CD4-positive, alpha-beta memory T cell (primary cell): ENCODE measurements around the gene MRPL53. TPM values are rescaled to one million over a fixed set of nuclear protein-coding genes. Genes with fewer than 3 reads are reported as not detected.

ENCODE experiments used
- CTCF ChIA-PET: fragments of 350-600 bp; sonication (Branson Sonifier 250); formaldehyde crosslinking; loops from one replicate; lab custom pipeline; 2021; ENCODE audit warnings: inconsistent platforms; ENCODE audit not compliant: partially characterized antibody; lab: Charles Lee
- POLR2A ChIA-PET: fragments of 350-600 bp; sonication (Branson Sonifier 250); formaldehyde crosslinking; loops from one replicate; lab custom pipeline; 2021; ENCODE audit not compliant: partially characterized antibody; lab: Charles Lee
- DNase-seq, 5 donors: peaks; one replicate each; pipeline versions ENCODE4 v3.0.0 to v3.0.0-alpha.2; 2020 to 2022; ENCODE audit warnings: mixed read lengths in 1 of 5
- H3K27ac ChIP-seq: one replicate; pipeline ENCODE4 v1.7.0; 2013; ENCODE audit warnings: low read depth, low read length
- H3K27me3 ChIP-seq: 2 replicates; pipeline ENCODE4 v1.7.0; 2013; ENCODE audit warnings: mild to moderate bottlenecking, low read length, moderate library complexity; ENCODE audit not compliant: insufficient read depth
- H3K36me3 ChIP-seq: 2 replicates; pipeline ENCODE4 v1.7.0; 2013; ENCODE audit warnings: mild to moderate bottlenecking, low read length, moderate library complexity; ENCODE audit not compliant: insufficient read depth
- H3K4me1 ChIP-seq: 2 replicates; pipeline ENCODE4 v1.7.0; 2013; ENCODE audit warnings: mild to moderate bottlenecking, low read length, moderate library complexity; ENCODE audit not compliant: insufficient read depth
- H3K4me3 ChIP-seq, 2 donors: one replicate each; pipeline ENCODE4 v1.7.0; 2013; ENCODE audit warnings: low read length in 2 of 2, mild to moderate bottlenecking in 1 of 2
- H3K9me3 ChIP-seq, 2 donors: one replicate each; pipeline ENCODE4 v1.7.0; 2013; ENCODE audit warnings: low read length in 2 of 2, control low read depth in 1 of 2; ENCODE audit not compliant: control insufficient read depth in 1 of 2
- H3K27ac Mint-ChIP-seq, 7 donors: one replicate each; pipeline ENCODE4 v1.8.0; 2020 to 2021; ENCODE audit warnings: mixed read lengths in 7 of 7, mild to moderate bottlenecking in 6 of 7, inconsistent platforms in 3 of 7, moderate library complexity in 3 of 7
- H3K27me3 Mint-ChIP-seq, 2 donors: one replicate each; pipeline ENCODE4 v1.8.0; 2020 to 2021; ENCODE audit warnings: mixed read lengths in 2 of 2
- H3K36me3 Mint-ChIP-seq, 2 donors: one replicate each; pipeline ENCODE4 v1.8.0; 2020 to 2021; ENCODE audit warnings: mixed read lengths in 2 of 2, inconsistent platforms in 1 of 2, mild to moderate bottlenecking in 1 of 2
- H3K4me1 Mint-ChIP-seq, 4 donors: one replicate each; pipeline ENCODE4 v1.8.0; 2020 to 2021; ENCODE audit warnings: mixed read lengths in 4 of 4, mild to moderate bottlenecking in 1 of 4
- H3K4me3 Mint-ChIP-seq, 8 donors: one replicate each; pipeline ENCODE4 v1.8.0; 2020 to 2021; ENCODE audit warnings: mixed read lengths in 8 of 8, mild to moderate bottlenecking in 7 of 8, moderate library complexity in 6 of 8, inconsistent platforms in 3 of 8
- H3K9me3 Mint-ChIP-seq, 8 donors: one replicate each; pipeline ENCODE4 v1.8.0; 2020 to 2021; ENCODE audit warnings: mixed read lengths in 8 of 8, mild to moderate bottlenecking in 5 of 8, inconsistent platforms in 3 of 8, moderate library complexity in 1 of 8
- intact Hi-C: fragments of 100-400 bp; cut with micrococcal nuclease; formaldehyde crosslinking; loops from one replicate; pipeline ENCODE4 v1.15.1; 2023
- polyA plus RNA-seq, 2 donors: library from polyadenylated mRNA; unstranded; fragments of 300-500 nt; fragmentation: Illumina TruSeq; gene quantifications; one replicate each; pipeline ENCODE4 v1.2.3, GENCODE V29; 2021
- total RNA-seq, 2 experiments: library from RNA; stranded (reverse); gene quantifications; one replicate each; pipeline ENCODE4 v1.2.3, GENCODE V29; 2021

Gene MRPL53
- total and polyA plus RNA-seq, 4 experiments from 2014 or later = 72.8 to 120 (median 89.4) TPM

DNA sequence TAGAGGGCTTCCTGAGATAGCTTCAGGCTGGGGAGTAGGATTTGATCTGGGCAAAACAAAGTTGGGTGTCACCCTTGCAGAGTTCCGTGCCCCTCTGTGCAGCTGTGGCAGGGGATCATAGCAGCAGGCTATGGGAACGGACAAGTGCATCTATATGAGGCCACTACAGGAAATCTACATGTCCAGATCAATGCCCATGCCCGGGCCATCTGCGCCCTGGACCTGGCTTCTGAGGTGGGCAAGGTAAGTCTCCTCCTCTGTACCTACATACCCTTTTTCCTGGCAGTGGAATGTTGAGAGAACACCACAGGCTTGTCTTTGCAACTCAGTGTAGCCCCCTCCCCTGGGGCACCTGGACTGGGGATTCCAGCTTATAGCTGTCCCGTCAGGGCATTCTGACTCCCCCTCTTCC lies 47.5 kb downstream of the MRPL53 start:
- Mint-ChIP-seq H3K4me1 (peaks cover 12 to 27% (median 19%) of the 10 kb centered on the region in 4 donors), H3K36me3 (peaks cover 9 to 16% of the 10 kb centered on the region in 2 donors), H3K9me3 (peaks cover 0 to 1% (median 0%) of the 10 kb centered on the region in 8 donors), H3K27me3 (no peaks in the 10 kb centered on the region), H3K27ac (peak overlapping the region in 2 of 7 donors; percentile 14 to 73), H3K4me3 (peak overlapping the region in 1 of 8 donors; percentile 40)
- intact Hi-C loops = no loop called here
- Histone ChIP-seq H3K27ac (no peak overlapping the region), H3K27me3 (no peaks in the 10 kb centered on the region), H3K36me3 (no peaks in the 10 kb centered on the region), H3K4me1 (peaks cover 11% of the 10 kb centered on the region), H3K9me3 (no peaks in the 10 kb centered on the region), H3K4me3 (no peak overlapping the region)
- DNase-seq = no peak
- POLR2A ChIA-PET = interaction anchor here (0.5 kb wide), 1 partner anchor 25 kb away, joined by 3 read pairs; no protein-coding TSS in a partner anchor
- CTCF ChIA-PET = interaction anchor here (0.6 to 1.1 kb wide), 3 partner anchors 16 to 165 kb away, joined by 3 read pairs; no protein-coding TSS in a partner anchor

DNA sequence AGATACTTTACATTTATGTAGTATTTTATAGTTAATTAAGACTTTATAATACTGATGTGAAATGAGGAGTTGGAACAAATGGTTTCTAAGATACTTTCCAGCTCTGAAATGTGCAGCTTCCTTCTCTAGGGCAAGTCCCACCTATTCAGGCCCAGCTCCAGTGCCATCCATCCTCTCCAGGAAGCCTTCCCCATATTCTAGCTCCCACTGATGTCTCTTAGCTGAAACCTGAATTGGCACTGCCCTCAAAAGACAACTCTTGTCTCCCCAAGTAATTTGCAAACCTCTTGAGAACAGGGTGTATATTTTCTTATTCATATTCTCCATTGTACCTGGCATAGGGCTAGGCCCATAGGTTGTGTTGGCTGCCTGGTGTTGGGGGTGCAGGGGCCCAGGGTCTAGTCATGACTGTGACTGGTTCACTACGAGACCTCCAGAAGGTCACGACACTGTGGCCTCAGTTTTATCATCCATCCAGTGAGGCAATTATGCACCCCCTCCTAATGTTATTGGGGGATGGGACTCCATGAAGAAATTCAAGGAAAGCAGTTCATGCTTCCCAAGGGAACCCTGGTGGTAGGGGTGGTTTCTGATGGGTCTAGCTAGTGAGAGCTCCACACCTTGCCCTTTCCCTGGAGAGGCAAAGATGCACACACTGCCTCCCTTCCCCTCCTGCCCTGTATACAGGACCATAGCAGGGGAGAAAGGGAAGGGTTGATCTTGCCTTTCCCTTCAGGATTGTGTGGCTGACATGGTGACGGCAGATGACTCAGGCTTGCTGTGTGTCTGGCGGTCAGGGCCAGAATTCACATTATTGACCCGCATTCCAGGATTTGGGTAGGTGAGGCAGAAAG lies 48.1 kb downstream of the MRPL53 start:
- H3K4me1 ChIP-seq = peaks cover 11% of the 10 kb centered on the region
- no peak overlapping the region for H3K27ac ChIP-seq
- no peaks in the 10 kb centered on the region for H3K9me3 ChIP-seq
- intact Hi-C loops = no loop called here
- H3K36me3 ChIP-seq = no peaks in the 10 kb centered on the region
- ChIA-PET POLR2A (interaction anchor here (1.1 to 4.7 kb wide), 2 partner anchors 30 to 33 kb away, joined by 4 to 34 read pairs; partner anchors contain the start of gene INO80B), CTCF (interaction anchor here (0.6 to 1.1 kb wide), 3 partner anchors 15 to 165 kb away, joined by 3 read pairs; no protein-coding TSS in a partner anchor)
- no peak for DNase-seq
- peaks cover 12 to 30% (median 21%) of the 10 kb centered on the region in 4 donors for H3K4me1 Mint-ChIP-seq
- H3K4me3 Mint-ChIP-seq = no peak overlapping the region
- H3K36me3 Mint-ChIP-seq = peaks cover 9 to 16% of the 10 kb centered on the region in 2 donors
- H3K27me3 Mint-ChIP-seq = no peaks in the 10 kb centered on the region
- peak overlapping the region in 4 of 7 donors; percentile 14 to 80 (median 62) for H3K27ac Mint-ChIP-seq
- no peaks in the 10 kb centered on the region for H3K27me3 ChIP-seq
- no peak overlapping the region for H3K4me3 ChIP-seq
- H3K9me3 Mint-ChIP-seq = peaks cover 0 to 1% (median 0%) of the 10 kb centered on the region in 8 donors

DNA sequence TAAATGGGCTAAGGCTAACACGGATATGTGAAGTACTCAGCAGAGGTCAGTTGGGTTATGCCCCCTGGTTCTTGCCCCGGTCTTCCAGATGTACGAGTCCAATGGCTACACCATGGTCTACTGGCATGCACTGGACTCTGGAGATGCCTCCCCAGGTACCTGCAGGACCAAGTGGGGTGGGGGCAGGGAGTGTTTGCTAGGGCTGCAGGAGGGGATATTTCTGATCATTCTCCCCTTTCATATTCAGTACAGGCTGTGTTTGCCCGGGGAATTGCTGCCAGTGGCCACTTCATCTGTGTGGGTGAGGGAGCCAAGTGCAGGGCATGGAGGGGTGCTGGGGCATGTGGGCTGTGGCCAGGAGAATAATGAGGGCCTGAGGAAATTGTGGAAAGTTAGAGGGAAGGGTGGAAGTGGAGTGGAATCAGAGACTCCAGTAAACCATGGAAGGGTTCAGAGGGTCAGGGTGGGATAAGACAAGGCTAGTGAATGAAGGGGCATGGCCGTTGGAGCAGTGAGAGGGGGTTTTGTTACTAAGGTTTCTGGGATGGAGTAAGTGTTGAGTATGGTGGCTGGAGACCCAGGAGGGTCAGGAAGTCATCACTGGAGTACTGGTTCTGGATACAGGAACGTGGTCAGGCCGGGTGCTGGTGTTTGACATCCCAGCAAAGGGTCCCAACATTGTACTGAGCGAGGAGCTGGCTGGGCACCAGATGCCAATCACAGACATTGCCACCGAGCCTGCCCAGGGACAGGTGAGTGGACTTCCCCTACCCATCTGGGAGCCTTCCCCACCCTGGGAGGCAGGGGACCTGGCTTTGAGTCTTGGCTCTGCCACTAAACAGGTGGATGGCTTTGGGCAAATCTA lies 49.0 kb downstream of the MRPL53 start:
- ChIA-PET CTCF (no interaction called here), POLR2A (interaction anchor here (1.1 to 4.7 kb wide), 3 partner anchors 31 to 33 kb away, joined by 4 to 72 read pairs (median 34); partner anchors contain the start of genes INO80B and WBP1)
- no peaks in the 10 kb centered on the region for H3K36me3 ChIP-seq
- H3K9me3 Mint-ChIP-seq = peaks cover 0 to 1% (median 0%) of the 10 kb centered on the region in 8 donors
- intact Hi-C loops = no loop called here
- no peak for DNase-seq
- no peaks in the 10 kb centered on the region for H3K27me3 ChIP-seq
- H3K27ac Mint-ChIP-seq = peak overlapping the region; percentile 87 to 100 (median 92)
- peaks cover 12 to 30% (median 21%) of the 10 kb centered on the region in 4 donors for H3K4me1 Mint-ChIP-seq
- peaks cover 9 to 16% of the 10 kb centered on the region in 2 donors for H3K36me3 Mint-ChIP-seq
- no peaks in the 10 kb centered on the region for H3K27me3 Mint-ChIP-seq
- peak overlapping the region in 7 of 8 donors; percentile 12 to 100 (median 98) for H3K4me3 Mint-ChIP-seq
- no peak overlapping the region for H3K27ac ChIP-seq
- H3K4me1 ChIP-seq = peaks cover 11% of the 10 kb centered on the region
- no peaks in the 10 kb centered on the region for H3K9me3 ChIP-seq
- H3K4me3 ChIP-seq = no peak overlapping the region

Other genes starting within 250 kb of the MRPL53 start
- gene SLC4A5, start 129.3 kb downstream of the MRPL53 start, total RNA-seq = 10 to 100 TPM; 10.9 to 11.5 TPM
- gene SLC4A5, start 129.3 kb downstream of the MRPL53 start, polyA plus RNA-seq = 1 to 10 TPM in 1 of 2 donors, under 1 TPM in 1; 0.25 to 3.4 TPM
- 100 to 1,000 TPM; 105 to 115 TPM for gene DCTN1, start 92.4 kb downstream of the MRPL53 start, total RNA-seq
- 10 to 100 TPM; 24.4 to 78.0 TPM for gene DCTN1, start 92.4 kb downstream of the MRPL53 start, polyA plus RNA-seq
- 1 to 10 TPM; 5.3 to 7.5 TPM for gene C2orf81, start 51.1 kb downstream of the MRPL53 start, total RNA-seq
- gene C2orf81, start 51.1 kb downstream of the MRPL53 start, polyA plus RNA-seq = 1 to 10 TPM; 1.5 to 1.6 TPM
- gene WDR54, start 51.0 kb downstream of the MRPL53 start, total RNA-seq = 10 to 100 TPM; 36.3 to 41.0 TPM
- 100 to 1,000 TPM in 1 of 2 donors, 10 to 100 TPM in 1; 56.1 to 107 TPM for gene WDR54, start 51.0 kb downstream of the MRPL53 start, polyA plus RNA-seq
- gene RTKN, start 30.7 kb downstream of the MRPL53 start, total RNA-seq = not detected
- under 1 TPM in 1 of 2 donors, not detected in 1; 0.14 TPM for gene RTKN, start 30.7 kb downstream of the MRPL53 start, polyA plus RNA-seq
- 10 to 100 TPM; 76.4 to 82.8 TPM for gene INO80B, start 17.6 kb downstream of the MRPL53 start, total RNA-seq
- 1 to 10 TPM; 4.6 to 7.7 TPM for gene INO80B, start 17.6 kb downstream of the MRPL53 start, polyA plus RNA-seq
- 100 to 1,000 TPM; 108 to 109 TPM for gene WBP1, start 14.2 kb downstream of the MRPL53 start, total RNA-seq
- 10 to 100 TPM; 38.1 to 41.2 TPM for gene WBP1, start 14.2 kb downstream of the MRPL53 start, polyA plus RNA-seq
- 10 to 100 TPM; 92.3 to 94.1 TPM for gene MOGS, start 7.3 kb downstream of the MRPL53 start, total RNA-seq
- gene MOGS, start 7.3 kb downstream of the MRPL53 start, polyA plus RNA-seq = 10 to 100 TPM; 34.0 to 38.5 TPM
- 10 to 100 TPM; 63.9 to 67.6 TPM for gene CCDC142, start 10.3 kb upstream of the MRPL53 start, total RNA-seq
- gene CCDC142, start 10.3 kb upstream of the MRPL53 start, polyA plus RNA-seq = 10 to 100 TPM in 1 of 2 donors, 1 to 10 TPM in 1; 3.6 to 10.2 TPM
- 10 to 100 TPM; 43.7 to 46.9 TPM for gene TTC31, start 10.4 kb upstream of the MRPL53 start, total RNA-seq
- gene TTC31, start 10.4 kb upstream of the MRPL53 start, polyA plus RNA-seq = 10 to 100 TPM; 17.0 to 19.2 TPM
- gene LBX2, start 26.9 kb upstream of the MRPL53 start, total RNA-seq = under 1 TPM in 1 of 2 experiments, not detected in 1; 0.30 TPM
- gene LBX2, start 26.9 kb upstream of the MRPL53 start, polyA plus RNA-seq = under 1 TPM in 1 of 2 donors, not detected in 1; 0.23 TPM
- 10 to 100 TPM; 31.1 to 42.2 TPM for gene PCGF1, start 35.0 kb upstream of the MRPL53 start, total RNA-seq
- gene PCGF1, start 35.0 kb upstream of the MRPL53 start, polyA plus RNA-seq = 10 to 100 TPM; 10.4 to 16.7 TPM
- under 1 TPM; 0.52 to 0.53 TPM for gene TLX2, start 41.8 kb upstream of the MRPL53 start, total RNA-seq
- gene TLX2, start 41.8 kb upstream of the MRPL53 start, polyA plus RNA-seq = under 1 TPM; 0.14 to 0.33 TPM
- under 1 TPM; 0.35 to 0.44 TPM for gene DQX1, start 53.6 kb upstream of the MRPL53 start, total RNA-seq
- not detected for gene DQX1, start 53.6 kb upstream of the MRPL53 start, polyA plus RNA-seq
- gene AUP1, start 57.0 kb upstream of the MRPL53 start, total RNA-seq = 100 to 1,000 TPM; 153 to 158 TPM
- 100 to 1,000 TPM in 1 of 2 donors, 10 to 100 TPM in 1; 91.3 to 123 TPM for gene AUP1, start 57.0 kb upstream of the MRPL53 start, polyA plus RNA-seq
- 10 to 100 TPM; 39.8 to 41.1 TPM for gene HTRA2, start 57.3 kb upstream of the MRPL53 start, total RNA-seq
- 10 to 100 TPM; 22.0 to 25.7 TPM for gene HTRA2, start 57.3 kb upstream of the MRPL53 start, polyA plus RNA-seq
- under 1 TPM; 0.25 to 0.32 TPM for gene LOXL3, start 81.3 kb upstream of the MRPL53 start, total RNA-seq
- gene LOXL3, start 81.3 kb upstream of the MRPL53 start, polyA plus RNA-seq = not detected
- gene DOK1, start 82.0 kb upstream of the MRPL53 start, total RNA-seq = 10 to 100 TPM; 34.8 to 35.7 TPM
- gene DOK1, start 82.0 kb upstream of the MRPL53 start, polyA plus RNA-seq = 10 to 100 TPM; 14.2 to 26.8 TPM
- not detected for gene M1AP, start 175.7 kb upstream of the MRPL53 start, total RNA-seq
- gene M1AP, start 175.7 kb upstream of the MRPL53 start, polyA plus RNA-seq = under 1 TPM in 1 of 2 donors, not detected in 1; 0.47 TPM
- 10 to 100 TPM; 19.5 to 21.6 TPM for gene SEMA4F, start 181.6 kb upstream of the MRPL53 start, total RNA-seq
- 1 to 10 TPM; 6.8 to 8.1 TPM for gene SEMA4F, start 181.6 kb upstream of the MRPL53 start, polyA plus RNA-seq